NOMO-1 treated with DMSO at 0.1 percent for 48 hours (cell line): ENCODE data around the gene RBM19.
"Not testable (repeated sequence)": the region's sequence is repeated elsewhere in the genome, so short reads cannot be mapped to it uniquely, and the experiment has no call there.

Source experiments
- DNase-seq: peaks from one replicate; lab custom pipeline; 2025; ENCODE audit not compliant: unreplicated experiment; lab: John Stamatoyannopoulos, UW

RBM19 gene

DNA sequence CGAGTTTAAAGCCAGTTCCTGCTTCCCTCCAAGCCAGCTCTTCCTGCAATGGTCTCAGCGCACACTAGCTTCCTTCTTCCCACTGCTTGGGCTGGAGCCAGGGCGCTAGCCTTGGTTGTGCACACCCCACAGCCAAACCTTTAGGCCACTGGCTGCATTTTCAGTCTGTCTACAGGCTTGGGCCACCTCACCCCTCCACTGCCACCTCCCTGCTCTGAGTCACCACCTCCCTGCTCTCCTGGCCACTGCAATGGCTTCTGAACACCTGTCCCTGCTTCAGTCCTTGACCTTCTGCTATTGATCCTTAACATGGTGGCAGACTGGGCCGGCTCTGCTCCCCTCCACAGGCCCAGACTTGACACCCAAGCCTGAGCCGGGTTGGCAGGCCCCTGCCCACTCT, 151.1 kb downstream of the RBM19 start:
- no peak for DNase-seq

- no peak for DNase-seq
Measured at GRCh38 chr12:113813229-113813541, 152.9 kb downstream of the RBM19 start.

DNA sequence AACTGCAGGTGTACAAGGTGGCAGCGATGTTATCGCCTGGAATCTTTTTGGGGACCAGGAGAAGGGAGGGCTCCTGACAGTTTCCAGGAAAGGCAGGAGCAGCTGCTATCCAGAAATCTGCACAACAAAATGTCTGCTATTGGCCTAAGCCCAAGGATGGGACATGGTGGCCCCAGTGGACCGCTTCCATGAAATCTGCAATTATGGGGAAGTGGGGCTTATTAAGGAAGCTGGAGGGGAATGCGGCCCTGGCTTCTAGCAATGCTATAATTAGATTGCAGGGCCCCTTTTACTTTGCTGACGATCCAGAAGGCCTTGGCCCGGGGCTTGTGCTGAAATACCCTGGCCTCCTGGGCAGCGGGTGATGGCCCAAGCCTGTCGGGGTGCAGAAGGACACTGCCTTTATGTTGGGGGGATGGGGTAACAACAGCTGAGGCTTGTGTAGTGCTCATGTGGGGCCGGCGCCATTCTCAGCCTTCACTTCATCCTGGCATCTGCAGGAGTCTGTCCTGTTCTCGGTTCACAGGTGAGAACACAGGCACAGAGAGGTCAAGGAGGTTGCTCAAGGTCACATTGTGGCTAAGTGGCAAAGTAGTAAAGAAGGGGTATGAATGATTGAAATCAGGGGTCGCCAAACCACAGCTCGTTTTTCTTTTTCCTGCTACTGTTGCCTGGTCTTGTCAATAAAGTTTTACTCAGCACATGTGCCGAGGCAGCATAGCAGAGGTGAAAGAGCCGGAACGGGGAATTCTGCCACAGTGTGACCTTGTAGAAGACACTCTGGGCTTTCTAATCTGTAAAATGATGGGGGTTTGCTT, 153.5 kb downstream of the RBM19 start:
- no peak for DNase-seq

- DNase-seq: not testable (repeated sequence)
Measured at GRCh38 chr12:113809462-113810220, 156.5 kb downstream of the RBM19 start.

GRCh38 chr12:113808095-113808951, 157.8 kb downstream of the RBM19 start:
- DNase-seq: no peak

GRCh38 chr12:113805673-113806072, 160.5 kb downstream of the RBM19 start:
- DNase-seq: no peak

DNA sequence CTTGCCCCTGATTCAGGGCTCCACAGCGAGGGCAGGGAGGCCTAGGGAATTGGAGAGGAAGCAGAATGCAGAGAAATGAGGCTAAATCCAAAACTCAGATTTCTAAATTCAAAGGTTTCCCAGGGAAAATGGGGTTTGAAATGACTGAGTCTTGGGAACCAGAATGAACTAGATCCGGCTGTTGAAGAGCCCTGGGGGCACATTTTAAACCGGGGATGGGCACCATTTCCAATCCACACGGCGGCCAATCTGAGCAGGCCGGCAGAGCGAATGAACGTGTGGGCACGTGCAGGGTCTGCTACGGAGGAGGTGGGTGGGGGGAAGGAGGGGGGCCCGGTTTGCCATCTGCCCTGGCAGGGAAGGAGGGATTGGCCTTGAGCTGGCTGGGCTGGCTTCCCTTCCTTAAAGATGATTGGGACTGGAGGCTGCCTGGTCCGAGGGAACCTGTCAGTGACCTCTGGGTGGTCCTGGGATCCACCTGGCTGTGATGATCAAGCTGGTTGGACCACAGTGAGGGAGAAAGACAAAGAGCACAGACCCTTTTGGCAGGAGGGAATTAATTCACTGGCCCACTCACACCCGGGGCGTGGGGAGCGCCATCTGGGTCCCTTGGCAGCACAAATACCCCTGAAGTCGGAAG, 161.0 kb downstream of the RBM19 start:
- no peak for DNase-seq

GRCh38 chr12:113803759-113804140, 162.4 kb downstream of the RBM19 start:
- no peak for DNase-seq

DNA sequence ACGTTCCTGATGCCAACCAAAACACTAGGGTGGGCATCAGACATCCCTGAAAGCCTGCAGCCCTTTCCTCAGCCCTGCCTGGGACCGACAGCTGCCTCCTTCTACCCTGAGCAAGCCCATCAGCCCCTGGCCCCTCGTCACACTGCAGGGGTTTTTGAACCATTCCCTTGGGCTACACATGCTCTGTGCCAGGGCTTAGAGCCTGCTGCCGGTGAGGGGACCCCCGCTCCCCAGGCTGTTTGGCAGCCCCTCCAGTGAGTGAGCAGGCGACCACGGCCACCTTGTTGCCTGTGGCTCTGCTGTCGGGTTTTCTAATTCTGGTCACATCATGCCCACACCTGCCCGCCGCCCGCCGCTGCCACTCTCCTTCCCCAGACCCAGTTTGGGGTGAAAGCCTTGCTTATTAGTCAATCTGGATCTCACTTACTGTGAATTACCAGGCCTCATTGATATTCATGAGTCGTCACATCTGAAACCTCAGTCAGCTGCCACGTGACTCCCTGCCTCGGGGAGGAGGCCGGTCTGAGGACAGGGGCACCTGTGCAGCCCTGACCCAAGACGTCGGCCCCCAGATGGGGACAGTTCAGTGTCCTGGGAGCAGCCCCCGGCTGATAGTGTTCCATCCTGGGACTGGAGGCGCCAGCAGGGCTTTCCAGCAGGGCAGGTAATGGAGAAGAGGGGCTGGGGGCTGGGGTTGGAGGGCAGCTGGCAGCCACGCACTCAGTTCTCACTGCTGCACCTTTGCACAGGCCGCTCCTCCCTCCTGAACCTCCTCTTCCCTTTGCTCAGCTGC, 163.0 kb downstream of the RBM19 start:
- DNase-seq: no peak

DNA sequence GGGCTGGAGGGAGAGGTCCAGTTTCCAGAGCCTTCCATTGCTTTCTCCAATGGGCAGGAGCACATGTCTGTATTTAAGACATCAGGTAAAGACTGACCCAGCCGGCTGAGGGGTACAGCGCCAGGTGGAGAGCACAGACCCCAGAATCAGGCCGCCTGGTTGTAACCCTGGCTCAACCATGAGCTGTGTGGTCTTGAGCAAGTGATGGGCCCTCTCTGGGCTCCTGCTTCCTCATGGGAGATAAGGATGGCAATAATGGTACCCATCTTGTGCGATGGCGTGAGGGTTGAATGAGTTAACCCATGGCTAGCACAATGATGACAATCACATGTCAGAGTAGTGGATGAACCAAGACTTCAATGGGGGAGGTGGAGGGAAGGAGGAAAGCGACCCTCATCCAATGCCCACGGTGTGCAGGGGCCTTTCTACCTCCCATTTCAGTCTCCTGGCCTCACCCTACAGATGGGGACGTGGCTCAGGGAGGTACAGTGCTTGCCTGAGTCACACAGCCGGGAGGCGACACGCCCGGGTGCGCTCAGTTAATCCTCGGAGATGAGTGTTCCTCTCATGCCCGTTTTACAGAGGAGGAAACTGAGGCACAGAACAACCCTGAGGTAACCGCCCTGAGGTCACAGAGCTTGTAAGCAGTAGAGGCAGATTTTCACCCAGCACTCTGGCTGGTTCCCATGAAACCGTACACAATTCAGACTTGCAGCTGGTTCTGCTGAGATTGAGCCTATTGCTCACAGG, 163.9 kb downstream of the RBM19 start:
- no peak for DNase-seq

DNA sequence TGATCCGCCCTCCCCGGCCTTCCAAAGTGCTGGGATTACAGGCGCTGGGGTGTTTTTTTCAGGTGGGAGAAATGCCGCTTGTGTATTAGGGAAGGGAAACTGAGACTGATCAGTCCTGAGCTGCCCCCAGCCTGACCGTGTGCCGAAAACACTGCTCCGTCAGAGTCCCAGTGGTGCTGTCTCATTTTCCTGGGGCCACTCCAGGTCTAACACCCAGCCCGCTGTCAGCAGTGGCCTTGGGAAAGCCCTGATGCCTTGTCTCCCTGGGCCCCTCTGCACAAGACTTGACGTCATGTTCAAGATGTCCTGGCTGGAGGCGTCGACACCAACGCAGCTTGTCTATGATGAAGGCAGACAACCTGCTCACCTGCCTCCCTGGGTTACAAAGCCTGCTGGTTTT, 165.9 kb downstream of the RBM19 start:
- DNase-seq: no peak

GRCh38 chr12:113798552-113798951, 167.6 kb downstream of the RBM19 start:
- DNase-seq: no peak

GRCh38 chr12:113797535-113797868, 168.6 kb downstream of the RBM19 start:
- DNase-seq: no peak

DNA sequence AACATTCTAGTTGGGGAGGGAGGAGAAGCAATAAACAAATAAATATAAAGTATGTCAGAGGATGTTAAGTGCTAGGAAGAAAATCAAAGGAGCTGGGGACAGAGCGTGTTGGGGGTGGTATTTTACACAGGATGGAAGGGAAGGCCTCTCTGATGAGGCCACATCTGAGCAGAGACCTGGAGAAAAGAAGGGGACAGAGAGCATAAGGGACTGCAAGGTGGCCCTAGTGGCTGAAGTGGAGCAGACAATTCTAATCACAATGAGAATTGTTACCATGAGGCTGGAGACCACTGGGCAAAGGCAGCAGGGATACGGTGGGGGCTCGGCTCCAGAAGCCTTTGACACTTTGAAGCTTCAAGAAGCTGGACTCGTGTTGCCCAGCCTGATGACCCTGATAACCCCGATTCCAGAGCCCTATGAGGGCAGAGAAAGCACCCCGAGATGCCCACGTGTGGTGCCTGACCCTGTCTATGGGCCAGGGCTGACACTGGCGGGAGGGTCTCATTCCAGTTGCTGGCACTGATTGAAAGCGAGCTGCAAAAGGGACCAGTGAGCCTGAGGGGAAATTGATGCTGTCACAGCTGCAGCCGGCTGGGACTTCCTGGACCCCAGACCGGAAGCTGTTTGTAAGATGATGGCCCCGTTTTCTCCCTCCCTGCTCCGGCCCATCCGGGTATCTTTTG, 169.1 kb downstream of the RBM19 start:
- no peak for DNase-seq

DNA sequence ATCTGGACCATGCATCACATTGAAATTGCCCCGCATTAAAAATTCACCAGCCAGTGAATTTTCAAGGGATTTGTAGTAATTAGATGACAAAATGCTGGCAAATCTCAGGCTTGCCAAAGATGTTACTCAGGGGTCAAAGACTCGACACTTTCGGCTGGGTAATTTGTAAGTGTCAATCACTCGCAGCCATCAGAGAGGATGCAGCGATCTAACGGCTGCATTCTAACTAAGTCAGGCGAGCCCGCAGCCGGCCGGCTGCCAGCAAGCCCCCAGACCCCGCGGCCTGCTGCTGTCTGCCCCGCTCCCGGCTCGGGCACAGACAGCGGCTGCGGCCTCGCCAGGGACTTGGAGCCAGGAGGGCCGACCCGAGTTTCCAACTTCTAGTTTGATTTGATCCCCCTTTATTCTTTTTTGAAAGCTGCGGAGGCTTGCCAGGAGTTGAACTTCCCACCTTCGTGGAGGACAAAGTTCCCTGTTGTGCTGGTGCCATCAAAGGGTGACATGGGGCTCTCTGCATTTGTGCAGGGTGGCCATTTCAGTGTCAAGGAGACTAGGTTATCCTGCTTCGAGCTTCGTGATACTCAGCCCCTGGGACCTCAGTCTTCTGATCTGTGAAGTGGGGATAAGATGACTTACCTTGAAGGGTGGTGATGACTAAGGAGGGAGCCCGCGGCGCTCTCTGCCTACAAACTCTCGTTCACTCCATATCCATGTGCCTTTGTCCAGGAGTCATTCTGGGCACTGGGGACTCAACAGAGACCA, 169.9 kb downstream of the RBM19 start:
- no peak for DNase-seq

DNA sequence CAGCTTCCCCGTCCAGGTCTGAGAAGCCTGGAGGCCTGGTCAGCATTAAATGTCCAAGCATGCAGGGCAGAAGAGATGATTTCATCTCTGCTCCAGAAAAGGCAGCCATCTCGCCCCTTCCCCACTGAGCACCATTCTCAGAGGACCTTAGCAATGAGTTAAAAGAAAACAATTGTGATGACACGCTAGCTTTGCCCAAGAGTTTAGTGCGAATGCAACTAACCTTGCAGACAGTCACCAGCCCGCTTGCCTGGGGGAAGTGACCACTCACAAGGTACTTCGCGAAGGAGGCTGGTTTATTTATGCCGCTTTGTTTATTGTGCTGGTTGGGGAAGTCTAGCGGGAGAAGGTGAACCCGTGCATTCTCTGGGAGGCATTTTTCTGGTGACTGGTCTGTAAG, 170.7 kb downstream of the RBM19 start:
- no peak for DNase-seq

- DNase-seq: no peak
Measured at GRCh38 chr12:113794774-113795173, 171.4 kb downstream of the RBM19 start.

GRCh38 chr12:113793250-113793649, 172.9 kb downstream of the RBM19 start:
- no peak for DNase-seq

DNA sequence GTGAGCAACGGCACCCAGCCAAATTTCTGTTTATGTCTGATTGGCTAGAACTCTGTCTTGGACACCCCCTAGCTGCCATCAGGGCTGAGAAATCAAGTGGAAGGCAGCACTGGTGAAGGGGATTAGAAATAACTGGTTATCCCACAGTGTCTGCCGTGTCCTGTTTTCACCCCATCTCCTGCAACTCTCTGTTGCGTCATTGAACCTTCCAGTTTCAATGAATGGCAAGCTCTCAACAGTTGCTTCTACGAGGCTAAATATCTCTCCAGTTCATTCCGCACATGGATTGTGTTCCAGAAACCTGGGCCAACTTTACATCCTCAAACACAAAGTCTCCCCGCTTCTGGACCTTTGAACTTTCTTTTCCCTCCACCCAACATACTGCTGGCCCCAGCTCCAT, 173.7 kb downstream of the RBM19 start:
- DNase-seq: no peak
